T-helper 17 cell (primary cell): Measurements from ENCODE around the gene FAM118A. TPM values are rescaled to one million over a fixed set of nuclear protein-coding genes. Genes with fewer than 3 reads are reported as not detected.
"Not testable (repeated sequence)": the region's sequence is repeated elsewhere in the genome, so short reads cannot be mapped to it uniquely, and the experiment has no call there.

Source experiments
- ATAC-seq: fragments of 150-1000 bp; cut with Tn5 transposase; 2 replicates; pipeline ENCODE4 v1.10.0; 2021; ENCODE audit warnings: mild to moderate bottlenecking, moderate library complexity
- DNase-seq, 3 donors: peaks; one replicate each; pipeline versions ENCODE4 v3.0.0 to v3.0.0-alpha.2; 2020 to 2021
- H3K9me3 ChIP-seq: one replicate; pipeline ENCODE4 v1.7.0; 2013; ENCODE audit warnings: low read length, mild to moderate bottlenecking; ENCODE audit not compliant: control insufficient read depth, poor library complexity, severe bottlenecking
- H3K27ac Mint-ChIP-seq: one replicate; pipeline ENCODE4 v1.8.0; 2022; ENCODE audit warnings: mild to moderate bottlenecking, moderate library complexity, mixed read lengths
- H3K27me3 Mint-ChIP-seq: one replicate; pipeline ENCODE4 v1.8.0; 2022; ENCODE audit warnings: mixed read lengths
- H3K36me3 Mint-ChIP-seq: one replicate; pipeline ENCODE4 v1.8.0; 2022; ENCODE audit warnings: low read depth, mixed read lengths
- H3K4me1 Mint-ChIP-seq: one replicate; pipeline ENCODE4 v1.8.0; 2022; ENCODE audit warnings: mild to moderate bottlenecking, mixed read lengths
- H3K4me3 Mint-ChIP-seq: one replicate; pipeline ENCODE4 v1.8.0; 2022; ENCODE audit warnings: mild to moderate bottlenecking, moderate library complexity, mixed read lengths
- total RNA-seq, 4 donors: library from RNA in 2 of 4; stranded (reverse) in 2 of 4; gene quantifications; one replicate each; pipeline ENCODE4 v1.2.3 and lab custom pipeline; 2022 to 2026

FAM118A gene
- total RNA-seq, 2 donors from 2014 or later: 162 to 200 TPM

DNA sequence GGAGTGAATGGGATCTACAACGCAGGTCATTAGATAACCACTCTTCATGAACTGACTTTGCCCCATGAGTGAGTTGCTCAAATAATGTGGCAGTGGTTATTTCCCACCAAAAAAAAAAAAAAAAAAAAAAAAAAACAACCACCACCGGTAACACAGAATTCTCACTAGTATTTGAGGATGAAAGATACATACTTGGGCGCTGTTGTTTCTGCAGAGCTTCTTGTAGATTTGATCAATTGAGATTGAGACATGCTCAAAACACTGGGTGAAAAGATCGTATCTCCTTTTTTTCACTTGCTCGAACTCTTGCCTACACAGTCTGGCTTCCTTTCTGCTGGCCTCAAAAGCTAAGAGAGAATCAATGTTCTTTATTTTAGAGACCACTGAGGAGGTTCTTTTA is 44.1 kb downstream of the FAM118A start:
- no peak for DNase-seq
- H3K9me3 ChIP-seq: no peaks in the 10 kb centered on the region
- H3K36me3 Mint-ChIP-seq: peaks cover 3% of the 10 kb centered on the region
- no peak overlapping the region for H3K4me3 Mint-ChIP-seq
- H3K27me3 Mint-ChIP-seq: no peaks in the 10 kb centered on the region
- H3K27ac Mint-ChIP-seq: no peak overlapping the region
- no peak for ATAC-seq
- H3K4me1 Mint-ChIP-seq: peaks cover 4% of the 10 kb centered on the region

DNA sequence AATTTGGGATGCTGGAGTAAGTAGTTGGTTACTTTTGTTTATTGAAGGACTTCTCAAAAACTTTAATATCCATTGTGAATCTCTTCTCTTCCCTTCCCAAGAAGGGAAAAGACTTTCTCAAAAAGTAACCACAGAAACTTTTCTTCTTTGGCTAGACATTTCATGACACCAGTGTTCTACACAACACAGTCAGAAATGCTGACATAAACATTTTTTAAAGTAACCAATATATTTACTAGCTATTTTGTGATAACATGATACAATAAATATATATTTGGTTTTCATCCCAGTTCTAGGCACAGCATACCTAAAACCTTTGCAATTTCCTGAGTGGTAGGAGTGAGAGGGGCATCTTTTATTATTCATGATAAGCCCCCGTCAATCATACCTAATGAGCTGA is 47.8 kb downstream of the FAM118A start:
- ATAC-seq (no peak), DNase-seq (no peak)
- Mint-ChIP-seq H3K4me3 (no peak overlapping the region), H3K36me3 (no peaks in the 10 kb centered on the region), H3K27me3 (peaks cover 6% of the 10 kb centered on the region), H3K4me1 (no peaks in the 10 kb centered on the region), H3K27ac (no peak overlapping the region)
- no peaks in the 10 kb centered on the region for H3K9me3 ChIP-seq

DNA sequence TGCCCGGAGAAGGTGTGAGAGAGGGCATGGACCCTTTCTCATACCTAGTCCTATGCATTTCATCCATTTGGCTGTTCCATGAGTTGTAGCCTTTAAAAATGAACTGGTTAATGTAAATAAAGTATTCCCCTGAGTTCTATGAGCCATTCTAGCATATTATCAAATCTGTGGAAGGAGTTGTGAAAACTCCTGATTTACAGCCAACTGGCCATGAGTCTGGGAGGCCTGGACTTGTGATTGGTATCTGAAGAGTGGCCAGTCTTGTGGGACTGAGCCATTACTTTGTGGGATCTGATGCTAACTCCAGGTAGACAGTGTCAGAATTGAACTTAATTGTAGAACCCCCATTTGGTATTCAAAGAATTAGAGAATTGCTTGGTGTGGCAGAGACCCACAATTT is 48.4 kb downstream of the FAM118A start:
- H3K27me3 Mint-ChIP-seq: peaks cover 7% of the 10 kb centered on the region
- DNase-seq (no peak), ATAC-seq (no peak)
- no peaks in the 10 kb centered on the region for H3K9me3 ChIP-seq
- no peaks in the 10 kb centered on the region for H3K4me1 Mint-ChIP-seq
- no peaks in the 10 kb centered on the region for H3K36me3 Mint-ChIP-seq
- no peak overlapping the region for H3K27ac Mint-ChIP-seq
- no peak overlapping the region for H3K4me3 Mint-ChIP-seq

DNA sequence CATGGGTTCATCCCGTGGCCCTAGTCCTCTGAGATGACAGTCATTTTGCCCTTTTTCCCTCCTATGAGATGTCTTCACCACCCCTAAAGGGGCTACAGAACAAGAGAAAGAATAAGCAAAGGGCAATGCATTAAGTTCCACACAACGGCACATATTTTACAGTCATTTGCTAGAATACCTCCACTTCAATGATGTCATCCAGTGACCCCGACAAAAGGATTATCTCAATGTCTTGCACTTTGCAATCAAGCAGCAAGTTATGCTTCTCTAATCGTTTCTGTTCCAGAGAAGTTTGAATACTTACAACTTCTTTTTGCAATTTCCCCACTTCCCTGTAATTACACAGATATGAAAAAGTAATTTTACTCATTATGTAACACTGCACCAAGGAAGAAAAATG is 49.9 kb downstream of the FAM118A start:
- no peaks in the 10 kb centered on the region for H3K36me3 Mint-ChIP-seq
- no peaks in the 10 kb centered on the region for H3K4me1 Mint-ChIP-seq
- H3K27ac Mint-ChIP-seq: no peak overlapping the region
- no peak for ATAC-seq
- no peak overlapping the region for H3K4me3 Mint-ChIP-seq
- DNase-seq: no peak
- H3K27me3 Mint-ChIP-seq: peaks cover 7% of the 10 kb centered on the region
- no peaks in the 10 kb centered on the region for H3K9me3 ChIP-seq

DNA sequence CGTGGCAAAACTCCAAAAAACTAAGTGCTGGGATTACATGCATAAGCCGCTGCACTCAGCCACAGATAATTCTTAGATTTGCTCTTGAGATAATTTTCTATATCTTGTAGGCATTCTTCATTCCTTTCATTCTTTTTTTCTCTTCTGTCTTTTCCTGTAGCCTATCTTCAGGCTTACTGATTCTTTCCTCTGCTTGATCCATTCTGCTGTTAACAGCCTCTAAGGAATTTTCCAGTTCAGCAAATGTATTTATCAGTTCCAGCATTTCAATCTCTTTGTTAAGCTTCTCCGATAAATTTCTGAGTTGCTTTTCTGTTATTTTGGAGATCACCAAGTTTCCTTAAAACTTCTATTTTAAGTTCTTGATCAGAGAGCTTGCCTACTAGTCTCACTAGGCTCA is 57.0 kb downstream of the FAM118A start:
- peaks cover 2% of the 10 kb centered on the region for H3K9me3 ChIP-seq
- Mint-ChIP-seq H3K27ac (no peak overlapping the region), H3K27me3 (peaks cover 13% of the 10 kb centered on the region), H3K4me1 (no peaks in the 10 kb centered on the region), H3K4me3 (no peak overlapping the region), H3K36me3 (no peaks in the 10 kb centered on the region)
- ATAC-seq (no peak), DNase-seq (no peak)

DNA sequence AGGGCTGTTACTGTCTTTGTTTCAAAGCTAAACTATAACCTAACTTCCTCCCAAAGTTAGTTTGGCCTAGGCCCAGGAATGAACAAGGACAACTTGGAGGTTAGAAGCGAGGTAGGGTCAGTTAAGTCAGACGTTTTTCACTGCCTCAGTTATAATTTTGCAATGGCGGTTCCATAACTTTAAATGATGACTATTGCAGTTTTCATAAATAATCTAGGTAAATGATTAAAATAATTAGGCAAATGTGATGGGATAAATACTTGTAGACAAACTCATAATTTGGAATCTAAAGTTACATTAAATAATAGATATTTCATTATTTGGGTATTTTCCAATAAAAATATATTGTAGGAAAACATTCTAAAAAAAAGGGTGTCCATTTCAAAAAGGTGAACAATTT is 63.9 kb downstream of the FAM118A start:
- H3K4me1 Mint-ChIP-seq, H3K27ac Mint-ChIP-seq, H3K27me3 Mint-ChIP-seq, H3K36me3 Mint-ChIP-seq, DNase-seq, ATAC-seq, H3K9me3 ChIP-seq, H3K4me3 Mint-ChIP-seq: not testable (repeated sequence)

DNA sequence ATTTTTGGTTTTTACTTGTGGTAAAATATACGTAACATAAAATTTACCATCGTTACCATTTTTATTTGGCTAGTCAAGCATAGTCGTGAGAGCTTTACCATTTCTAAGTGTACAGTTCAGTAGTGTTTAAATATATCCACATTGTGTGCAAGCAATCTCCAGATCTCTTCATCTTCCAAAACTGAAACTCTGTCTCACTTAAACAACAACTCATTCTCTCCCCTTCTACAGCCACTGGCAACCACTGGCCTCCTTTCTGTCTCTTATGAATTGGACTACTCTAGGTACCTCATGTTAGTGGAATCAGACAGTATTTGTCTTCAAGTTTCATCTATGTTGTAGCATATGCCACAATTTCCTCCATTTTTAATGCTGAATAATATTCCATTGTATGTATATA is 66.3 kb downstream of the FAM118A start:
- Mint-ChIP-seq H3K27ac (no peak overlapping the region), H3K4me1 (no peaks in the 10 kb centered on the region), H3K36me3 (no peaks in the 10 kb centered on the region), H3K4me3 (no peak overlapping the region), H3K27me3 (peaks cover under 1% of the 10 kb centered on the region)
- ATAC-seq: no peak
- DNase-seq: no peak
- no peaks in the 10 kb centered on the region for H3K9me3 ChIP-seq

DNA sequence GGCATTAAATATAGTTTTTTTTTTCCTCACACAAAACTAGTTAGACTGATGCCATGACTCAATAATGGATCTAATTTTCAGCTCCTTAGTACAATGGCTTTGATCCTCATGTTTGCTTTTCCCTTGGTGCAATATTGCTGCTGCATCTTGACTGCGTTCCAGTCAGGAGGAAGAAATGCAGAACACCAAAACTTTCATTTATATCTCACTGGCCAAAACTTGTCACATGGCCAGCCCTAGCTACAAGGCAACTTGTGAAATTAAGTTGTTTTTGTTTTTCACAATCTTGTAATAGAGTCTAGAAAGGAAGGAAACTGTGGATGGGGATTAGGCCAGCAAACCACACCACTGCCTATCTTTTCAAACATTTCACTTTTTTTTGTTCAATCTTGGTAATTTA is 67.0 kb downstream of the FAM118A start:
- no peak for ATAC-seq
- DNase-seq: no peak
- no peaks in the 10 kb centered on the region for H3K27me3 Mint-ChIP-seq
- no peak overlapping the region for H3K4me3 Mint-ChIP-seq
- H3K9me3 ChIP-seq: no peaks in the 10 kb centered on the region
- H3K27ac Mint-ChIP-seq: no peak overlapping the region
- no peaks in the 10 kb centered on the region for H3K36me3 Mint-ChIP-seq
- H3K4me1 Mint-ChIP-seq: no peaks in the 10 kb centered on the region

DNA sequence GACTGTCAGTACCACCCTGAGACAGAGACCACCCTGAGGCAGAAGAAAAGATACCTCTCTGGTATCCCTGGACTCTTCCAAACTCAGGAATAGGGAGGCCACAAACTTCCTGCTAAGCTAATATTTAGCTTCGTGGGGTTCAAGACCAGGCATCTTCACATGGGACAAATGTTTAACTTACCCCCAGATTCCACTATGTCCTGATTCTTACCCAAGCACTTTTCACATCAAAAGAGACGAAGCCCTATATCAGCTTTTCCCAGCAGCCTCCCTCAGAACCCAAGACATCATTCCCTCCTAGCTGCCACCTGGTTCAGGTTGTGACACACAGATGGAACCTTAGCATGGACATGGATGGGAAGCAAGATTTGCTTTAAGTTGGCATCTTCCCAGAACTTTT is 71.6 kb downstream of the FAM118A start:
- ATAC-seq (no peak), DNase-seq (no peak)
- H3K27me3 Mint-ChIP-seq: peaks cover 9% of the 10 kb centered on the region
- H3K4me1 Mint-ChIP-seq: no peaks in the 10 kb centered on the region
- H3K9me3 ChIP-seq: no peaks in the 10 kb centered on the region
- no peak overlapping the region for H3K4me3 Mint-ChIP-seq
- H3K36me3 Mint-ChIP-seq: no peaks in the 10 kb centered on the region
- no peak overlapping the region for H3K27ac Mint-ChIP-seq

DNA sequence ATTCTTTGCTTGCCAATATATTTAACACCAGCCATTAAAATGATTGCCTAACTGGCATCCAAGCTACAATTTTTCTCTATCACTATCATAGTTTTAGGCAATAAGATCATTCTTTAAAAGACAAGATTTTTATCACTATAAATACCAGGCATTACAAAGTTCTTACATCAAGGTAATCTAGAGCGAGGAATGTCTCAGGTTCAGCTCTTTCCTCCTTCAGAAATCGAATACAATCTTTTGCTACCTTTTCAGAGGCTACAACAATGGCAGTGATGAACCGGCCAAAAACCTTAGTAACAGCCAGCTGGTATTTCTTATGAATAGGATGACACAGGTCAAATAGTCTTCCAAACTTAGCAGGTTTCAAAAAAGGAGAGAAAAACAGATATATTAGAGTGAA is 79.8 kb downstream of the FAM118A start:
- Mint-ChIP-seq H3K4me3 (no peak overlapping the region), H3K36me3 (no peaks in the 10 kb centered on the region), H3K4me1 (no peaks in the 10 kb centered on the region), H3K27me3 (peaks cover 8% of the 10 kb centered on the region), H3K27ac (no peak overlapping the region)
- DNase-seq (no peak), ATAC-seq (no peak)
- H3K9me3 ChIP-seq: no peaks in the 10 kb centered on the region

Other genes starting within 250 kb of the FAM118A start
- 10 to 100 TPM; 89.3 to 99.2 TPM for gene NUP50, start 146.0 kb upstream of the FAM118A start, total RNA-seq
- gene KIAA0930, start 69.0 kb upstream of the FAM118A start, total RNA-seq: 10 to 100 TPM; 10.9 to 11.6 TPM
- gene UPK3A, start 25.0 kb upstream of the FAM118A start, total RNA-seq: under 1 TPM in 1 of 2 donors, not detected in 1; 0.37 TPM
- under 1 TPM in 1 of 2 donors, not detected in 1; 0.17 TPM for gene SMC1B, start 103.7 kb downstream of the FAM118A start, total RNA-seq
- gene RIBC2, start 103.8 kb downstream of the FAM118A start, total RNA-seq: 1 to 10 TPM; 1.6 to 2.4 TPM
- gene FBLN1, start 192.9 kb downstream of the FAM118A start, total RNA-seq: under 1 TPM; 0.34 to 0.90 TPM